Upper lobe of left lung (tissue), 6 donors: Measurements from ENCODE around the gene OR2Y1. TPM values are rescaled to one million over a fixed set of nuclear protein-coding genes. Genes with fewer than 3 reads are reported as not detected.

ENCODE experiments used
- ATAC-seq, 2 donors: fragments of 200-7000 bp; cut with Tn5 transposase; one replicate each; pipeline ENCODE4 v1.9.1; 2022; ENCODE audit warnings: mild to moderate bottlenecking in 2 of 2, moderate library complexity in 2 of 2; ENCODE audit not compliant: low FRiP score in 2 of 2
- DNase-seq, 2 donors: peaks; one replicate each; pipeline ENCODE4 v3.0.0-alpha.2; 2019 to 2020
- H3K27ac ChIP-seq, 4 donors: fragments of 200-600 bp; sonication (generic); one replicate each; pipeline ENCODE4 v1.5.1; 2016 to 2019
- H3K27me3 ChIP-seq, 4 donors: fragments of 200-600 bp; sonication (generic); one replicate each; pipeline ENCODE4 v1.5.1; 2017 to 2019
- H3K36me3 ChIP-seq, 4 donors: fragments of 200-600 bp; sonication (generic); one replicate each; pipeline ENCODE4 v1.5.1; 2016 to 2019
- H3K4me1 ChIP-seq, 4 donors: fragments of 200-600 bp; sonication (generic); one replicate each; pipeline ENCODE4 v1.5.1; 2018 to 2019
- H3K4me3 ChIP-seq, 4 donors: fragments of 200-600 bp; sonication (generic); one replicate each; pipeline ENCODE4 v1.5.1; 2017 to 2019; ENCODE audit warnings: mild to moderate bottlenecking in 2 of 4, moderate library complexity in 1 of 4
- H3K9me3 ChIP-seq, 4 donors: fragments of 200-600 bp; sonication (generic); one replicate each; pipeline ENCODE4 v1.5.1; 2018 to 2019
- EP300 ChIP-seq, 4 donors: sonication (generic); formaldehyde crosslinking; IDR thresholded peaks; one replicate each; pipeline ENCODE4 v1.5.1; 2017; ENCODE audit warnings: antibody characterized with exemption in 4 of 4, control low read depth in 2 of 4
- POLR2A ChIP-seq, 4 donors: fragments of 450-650 bp; IDR thresholded peaks; one replicate each; pipeline ENCODE4 v1.5.1; 2016 to 2017; ENCODE audit warnings: antibody characterized with exemption in 4 of 4, mild to moderate bottlenecking in 2 of 4
- POLR2AphosphoS5 ChIP-seq, 2 donors: sonication (generic); formaldehyde crosslinking; IDR thresholded peaks; one replicate each; pipeline ENCODE4 v1.5.1; 2017; ENCODE audit warnings: antibody characterized with exemption in 2 of 2
- WGBS, 2 donors: methylation state at CpG; one replicate each; pipeline ENCODE4 v1.1.5; 2017 to 2018; 5-methylcytosine and 5-hydroxymethylcytosine counted together
- small RNA-seq, 4 donors: library from RNA; depleted of rRNA; stranded (forward); fragments of <200 nt; gene quantifications; one replicate each; pipeline ENCODE3, GENCODE V24; 2016
- total RNA-seq, 6 donors: library from RNA; depleted of rRNA in 4 of 6; stranded (reverse); fragments of >200 nt in 4 of 6; gene quantifications; one replicate each; pipeline versions ENCODE4 v1.1.0 to v1.2.1, GENCODE V29; 2016 to 2021
- TF ChIP-seq, protein P1 (sequence below), 6 experiments: fragments of 450-650 bp in 4 of 6; fragments of 200-600 bp in 2 of 6; sonication (generic) in 2 of 6; IDR thresholded peaks; one replicate each; pipeline ENCODE4 v1.5.1; 2016 to 2019; ENCODE audit warnings: antibody characterized with exemption in 6 of 6
- donor health status: DM: no; HTN: no; CAD: no; lungs with moderate emphysema.
- donor health status: DM: no; HTN: yes; CAD: no; lungs with severe emphysema.

OR2Y1 gene
- total RNA-seq, 6 donors from 2014 or later = not detected

GRCh38 chr5:180692429-180692828 lies 47.4 kb downstream of the OR2Y1 start:
- Histone ChIP-seq H3K9me3 (peaks cover 0 to 4% (median 0%) of the 10 kb centered on the region in 4 donors), H3K36me3 (no peaks in the 10 kb centered on the region), H3K4me3 (no peak overlapping the region), H3K4me1 (no peaks in the 10 kb centered on the region), H3K27ac (no peak overlapping the region), H3K27me3 (no peaks in the 10 kb centered on the region)
- no peak for TF ChIP-seq POLR2A (IDR thresholded peaks at IDR 0.05)
- TF ChIP-seq POLR2AphosphoS5 (IDR thresholded peaks at IDR 0.05) = no peak
- no peak for TF ChIP-seq EP300 (IDR thresholded peaks at IDR 0.05)
- TF ChIP-seq, protein P1, sequence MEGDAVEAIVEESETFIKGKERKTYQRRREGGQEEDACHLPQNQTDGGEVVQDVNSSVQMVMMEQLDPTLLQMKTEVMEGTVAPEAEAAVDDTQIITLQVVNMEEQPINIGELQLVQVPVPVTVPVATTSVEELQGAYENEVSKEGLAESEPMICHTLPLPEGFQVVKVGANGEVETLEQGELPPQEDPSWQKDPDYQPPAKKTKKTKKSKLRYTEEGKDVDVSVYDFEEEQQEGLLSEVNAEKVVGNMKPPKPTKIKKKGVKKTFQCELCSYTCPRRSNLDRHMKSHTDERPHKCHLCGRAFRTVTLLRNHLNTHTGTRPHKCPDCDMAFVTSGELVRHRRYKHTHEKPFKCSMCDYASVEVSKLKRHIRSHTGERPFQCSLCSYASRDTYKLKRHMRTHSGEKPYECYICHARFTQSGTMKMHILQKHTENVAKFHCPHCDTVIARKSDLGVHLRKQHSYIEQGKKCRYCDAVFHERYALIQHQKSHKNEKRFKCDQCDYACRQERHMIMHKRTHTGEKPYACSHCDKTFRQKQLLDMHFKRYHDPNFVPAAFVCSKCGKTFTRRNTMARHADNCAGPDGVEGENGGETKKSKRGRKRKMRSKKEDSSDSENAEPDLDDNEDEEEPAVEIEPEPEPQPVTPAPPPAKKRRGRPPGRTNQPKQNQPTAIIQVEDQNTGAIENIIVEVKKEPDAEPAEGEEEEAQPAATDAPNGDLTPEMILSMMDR (IDR thresholded peaks at IDR 0.05) = no peak
- DNase-seq (no peak), ATAC-seq (no peak)
- 51 to 76% methylated on average over 3 of the region's 3 CpGs for WGBS, 2 donors

DNA sequence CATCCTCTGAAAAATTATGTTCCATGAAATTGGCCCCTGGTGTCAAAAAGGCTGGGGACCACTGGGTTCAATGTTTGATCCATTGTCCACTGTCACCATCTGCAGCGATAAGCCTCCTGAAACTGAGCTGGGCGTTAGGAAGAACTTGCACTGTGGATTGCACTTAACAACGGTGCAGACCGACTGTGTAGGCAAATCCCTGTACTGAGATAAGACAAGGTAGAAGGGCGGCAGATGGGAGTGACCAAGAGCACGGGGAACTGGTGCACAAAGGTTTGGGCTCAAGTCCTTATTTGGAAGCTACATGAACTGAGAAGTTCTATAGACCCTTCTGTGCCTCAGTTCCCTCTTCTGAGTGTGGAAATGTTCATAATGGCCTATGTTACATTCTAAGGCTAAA lies 48.8 kb downstream of the OR2Y1 start:
- ATAC-seq (no peak), DNase-seq (no peak)
- peaks cover 0 to 3% (median 0%) of the 10 kb centered on the region in 4 donors for H3K9me3 ChIP-seq
- H3K4me3 ChIP-seq = no peak overlapping the region
- H3K36me3 ChIP-seq = no peaks in the 10 kb centered on the region
- no peaks in the 10 kb centered on the region for H3K27me3 ChIP-seq
- H3K4me1 ChIP-seq = no peaks in the 10 kb centered on the region
- 85 to 95% methylated on average over 6 of the region's 6 CpGs for WGBS, 2 donors
- no peak overlapping the region for H3K27ac ChIP-seq
- TF ChIP-seq POLR2A (IDR thresholded peaks at IDR 0.05) = no peak
- no peak for TF ChIP-seq EP300 (IDR thresholded peaks at IDR 0.05)
- TF ChIP-seq, protein P1 (IDR thresholded peaks at IDR 0.05) = no peak
- TF ChIP-seq POLR2AphosphoS5 (IDR thresholded peaks at IDR 0.05) = no peak

- ATAC-seq (no peak), DNase-seq (no peak)
- WGBS, 2 donors = 74 to 76% methylated on average over 6 of the region's 6 CpGs
- Histone ChIP-seq H3K27me3 (no peaks in the 10 kb centered on the region), H3K4me1 (no peaks in the 10 kb centered on the region), H3K27ac (no peak overlapping the region), H3K4me3 (no peak overlapping the region), H3K9me3 (no peaks in the 10 kb centered on the region), H3K36me3 (no peaks in the 10 kb centered on the region)
- TF ChIP-seq, protein P1 (IDR thresholded peaks at IDR 0.05) = no peak
- TF ChIP-seq POLR2A (IDR thresholded peaks at IDR 0.05) = no peak
- no peak for TF ChIP-seq EP300 (IDR thresholded peaks at IDR 0.05)
- TF ChIP-seq POLR2AphosphoS5 (IDR thresholded peaks at IDR 0.05) = no peak
Observed at GRCh38 chr5:180690562-180690961, 49.3 kb downstream of the OR2Y1 start.

GRCh38 chr5:180689775-180690174 lies 50.1 kb downstream of the OR2Y1 start:
- DNase-seq (no peak), ATAC-seq (no peak)
- Histone ChIP-seq H3K9me3 (no peaks in the 10 kb centered on the region), H3K27me3 (no peaks in the 10 kb centered on the region), H3K27ac (no peak overlapping the region), H3K36me3 (no peaks in the 10 kb centered on the region), H3K4me1 (no peaks in the 10 kb centered on the region), H3K4me3 (no peak overlapping the region)
- 56 to 73% methylated on average over 7 of the region's 7 CpGs for WGBS, 2 donors
- TF ChIP-seq EP300 (IDR thresholded peaks at IDR 0.05) = no peak

Small RNA genes within 50 kb of the gene (small RNA-seq; reads per million reads assigned to genes)
- gene RNU1-17P = 0 reads per million in 4 donors

Other genes with a start within 250 kb of the OR2Y1 start
- 10 to 100 TPM in 5 of 6 donors, 1 to 10 TPM in 1; 9.7 to 27.8 (median 18.2) TPM for gene CNOT6, start 245.7 kb downstream of the OR2Y1 start, total RNA-seq
- gene SCGB3A1, start 148.6 kb downstream of the OR2Y1 start, total RNA-seq = 100 to 1,000 TPM; 232 to 940 (median 596) TPM
- 10 to 100 TPM; 11.7 to 34.0 (median 21.2) TPM for gene FLT4, start 90.5 kb downstream of the OR2Y1 start, total RNA-seq
- 100 to 1,000 TPM; 148 to 392 (median 277) TPM for gene MGAT1, start 62.7 kb upstream of the OR2Y1 start, total RNA-seq
- 10 to 100 TPM; 19.6 to 41.2 (median 26.1) TPM for gene ZFP62, start 121.2 kb upstream of the OR2Y1 start, total RNA-seq
- 10 to 100 TPM in 1 of 6 donors, 1 to 10 TPM in 4, not detected in 1; 1.2 to 10.0 (median 3.6) TPM for gene BTNL8, start 159.1 kb upstream of the OR2Y1 start, total RNA-seq
- under 1 TPM in 3 of 6 donors, not detected in 3; 0.57 to 0.79 (median 0.61) TPM for gene BTNL3, start 248.8 kb upstream of the OR2Y1 start, total RNA-seq